OCI-LY1 (cell line): ENCODE data around the gene GLB1L3.

Source experiments
- H2AFZ ChIP-seq: fragments of 200-600 bp; sonication (generic), shearing (Covaris generic); 2 replicates; pipeline ENCODE4 v1.6.0; 2014; ENCODE audit warnings: antibody characterized with exemption, mild to moderate bottlenecking, low read length
- H3F3A ChIP-seq: fragments of 200-600 bp; sonication (generic), shearing (Covaris generic); 2 replicates; pipeline ENCODE4 v1.6.0; 2014; ENCODE audit warnings: mild to moderate bottlenecking, antibody characterized with exemption, low read length, moderate library complexity; ENCODE audit not compliant: insufficient read depth
- H3K27ac ChIP-seq: fragments of 200-600 bp; sonication (generic); 2 replicates; pipeline ENCODE4 v1.5.1; 2014; ENCODE audit warnings: low read length, mixed run types, mild to moderate bottlenecking, low read depth; ENCODE audit not compliant: poor library complexity, severe bottlenecking
- H3K27me3 ChIP-seq: fragments of 200-600 bp; sonication (generic); 2 replicates; pipeline ENCODE4 v1.6.0; 2014; ENCODE audit warnings: antibody characterized with exemption, mild to moderate bottlenecking, low read length, moderate library complexity; ENCODE audit not compliant: insufficient read depth
- H3K36me3 ChIP-seq: fragments of 200-600 bp; sonication (generic); 2 replicates; pipeline ENCODE4 v1.6.1; 2014; ENCODE audit warnings: mild to moderate bottlenecking, antibody characterized with exemption, low read length, moderate library complexity, mixed read lengths; ENCODE audit not compliant: insufficient read depth
- H3K4me1 ChIP-seq: fragments of 200-600 bp; sonication (generic); 2 replicates; pipeline ENCODE4 v1.5.1; 2014; ENCODE audit warnings: mild to moderate bottlenecking, low read length, moderate library complexity; ENCODE audit not compliant: insufficient read depth, severe bottlenecking
- H3K4me2 ChIP-seq: fragments of 200-600 bp; sonication (generic), shearing (Covaris generic); 2 replicates; pipeline ENCODE4 v1.6.1; 2014; ENCODE audit warnings: low read length
- H3K4me3 ChIP-seq: fragments of 200-600 bp; sonication (generic); 2 replicates; pipeline ENCODE4 v1.5.1; 2014; ENCODE audit warnings: low read length, low read depth, mild to moderate bottlenecking, mixed read lengths; ENCODE audit not compliant: poor library complexity, severe bottlenecking
- H3K79me2 ChIP-seq: fragments of 200-600 bp; shearing (Covaris generic); 2 replicates; pipeline ENCODE4 v1.6.1; 2016; ENCODE audit warnings: mixed run types, low read length, mixed read lengths; ENCODE audit not compliant: insufficient read depth
- H3K9ac ChIP-seq: fragments of 200-600 bp; sonication (generic), shearing (Covaris generic); 2 replicates; pipeline ENCODE4 v1.6.1; 2014; ENCODE audit warnings: mild to moderate bottlenecking, low read length, mixed read lengths
- H3K9me2 ChIP-seq: fragments of 200-600 bp; sonication (generic), shearing (Covaris generic); 2 replicates; pipeline ENCODE4 v1.6.1; 2014; ENCODE audit warnings: low read depth, mild to moderate bottlenecking, low read length, mixed read lengths
- H3K9me3 ChIP-seq: fragments of 200-600 bp; shearing (Covaris generic); 2 replicates; pipeline ENCODE4 v1.6.1; 2014; ENCODE audit warnings: low read length, mixed read lengths
- H4K20me1 ChIP-seq: fragments of 200-600 bp; sonication (generic), shearing (Covaris generic); 2 replicates; pipeline ENCODE4 v1.6.0; 2016; ENCODE audit warnings: mild to moderate bottlenecking, low read length; ENCODE audit not compliant: insufficient read depth
- EZH2 ChIP-seq: fragments of 200-600 bp; sonication (generic), shearing (Covaris generic); IDR thresholded peaks from 2 replicates; pipeline ENCODE4 v1.8.0; 2017; ENCODE audit warnings: borderline replicate concordance, mixed run types, mild to moderate bottlenecking, antibody characterized with exemption, low read length, moderate library complexity, mixed read lengths
- TF ChIP-seq, protein P1 (sequence below): fragments of 200-600 bp; sonication (generic), shearing (Covaris generic); IDR thresholded peaks from 2 replicates; pipeline ENCODE4 v1.5.1; 2017; ENCODE audit warnings: mild to moderate bottlenecking, antibody characterized with exemption, low read length, moderate library complexity, mixed read lengths

Gene GLB1L3

DNA sequence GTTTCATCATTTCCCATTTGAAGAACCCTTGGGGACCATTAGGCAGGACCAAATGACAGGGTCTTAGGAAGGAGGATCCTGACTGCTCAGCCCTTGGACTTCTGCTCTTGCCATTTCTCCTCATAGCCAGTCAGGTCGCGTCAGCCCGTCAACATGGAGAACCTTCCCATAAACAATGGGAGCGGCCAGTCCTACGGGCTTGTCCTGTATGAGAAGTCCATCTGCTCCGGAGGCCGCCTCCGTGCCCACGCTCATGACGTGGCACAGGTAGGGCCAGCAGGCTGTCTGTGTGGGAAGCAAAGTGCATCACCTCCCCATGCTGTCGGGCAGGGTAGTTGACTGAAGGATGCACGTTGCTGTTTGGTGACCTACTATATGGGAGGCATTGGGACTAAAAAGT, 36.0 kb downstream of the GLB1L3 start:
- H3K27me3 ChIP-seq, result no peaks in the 10 kb centered on the region
- no peak overlapping the region for H3K4me3 ChIP-seq
- TF ChIP-seq, protein P1, sequence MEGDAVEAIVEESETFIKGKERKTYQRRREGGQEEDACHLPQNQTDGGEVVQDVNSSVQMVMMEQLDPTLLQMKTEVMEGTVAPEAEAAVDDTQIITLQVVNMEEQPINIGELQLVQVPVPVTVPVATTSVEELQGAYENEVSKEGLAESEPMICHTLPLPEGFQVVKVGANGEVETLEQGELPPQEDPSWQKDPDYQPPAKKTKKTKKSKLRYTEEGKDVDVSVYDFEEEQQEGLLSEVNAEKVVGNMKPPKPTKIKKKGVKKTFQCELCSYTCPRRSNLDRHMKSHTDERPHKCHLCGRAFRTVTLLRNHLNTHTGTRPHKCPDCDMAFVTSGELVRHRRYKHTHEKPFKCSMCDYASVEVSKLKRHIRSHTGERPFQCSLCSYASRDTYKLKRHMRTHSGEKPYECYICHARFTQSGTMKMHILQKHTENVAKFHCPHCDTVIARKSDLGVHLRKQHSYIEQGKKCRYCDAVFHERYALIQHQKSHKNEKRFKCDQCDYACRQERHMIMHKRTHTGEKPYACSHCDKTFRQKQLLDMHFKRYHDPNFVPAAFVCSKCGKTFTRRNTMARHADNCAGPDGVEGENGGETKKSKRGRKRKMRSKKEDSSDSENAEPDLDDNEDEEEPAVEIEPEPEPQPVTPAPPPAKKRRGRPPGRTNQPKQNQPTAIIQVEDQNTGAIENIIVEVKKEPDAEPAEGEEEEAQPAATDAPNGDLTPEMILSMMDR, result no peak
- no peak for TF ChIP-seq EZH2
- H4K20me1 ChIP-seq, result no peaks in the 10 kb centered on the region
- H2AFZ ChIP-seq, result no peak overlapping the region
- no peaks in the 10 kb centered on the region for H3F3A ChIP-seq
- no peak overlapping the region for H3K4me2 ChIP-seq
- no peaks in the 10 kb centered on the region for H3K79me2 ChIP-seq
- H3K4me1 ChIP-seq, result no peaks in the 10 kb centered on the region
- no peaks in the 10 kb centered on the region for H3K9me2 ChIP-seq
- no peaks in the 10 kb centered on the region for H3K36me3 ChIP-seq
- H3K9me3 ChIP-seq, result no peaks in the 10 kb centered on the region
- no peak overlapping the region for H3K27ac ChIP-seq
- H3K9ac ChIP-seq, result no peak overlapping the region

DNA sequence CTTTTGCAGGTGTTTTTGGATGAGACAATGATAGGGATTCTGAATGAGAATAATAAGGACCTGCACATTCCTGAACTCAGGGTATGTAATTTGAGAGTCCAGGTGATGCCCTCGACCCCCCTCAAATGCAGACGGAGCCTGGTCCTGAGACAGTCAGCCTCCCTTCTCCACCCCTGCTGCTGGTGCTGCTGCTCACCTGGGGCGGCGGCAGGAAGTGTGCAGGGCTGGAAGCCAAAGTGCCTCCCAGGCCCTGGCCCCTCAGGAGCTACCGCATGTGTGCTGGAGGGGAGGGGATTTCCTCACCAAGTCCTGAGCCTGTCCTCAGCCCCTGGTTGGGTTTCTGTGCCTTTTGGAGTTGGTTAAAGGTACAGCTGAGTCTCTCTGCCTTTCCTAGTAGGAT, 36.6 kb downstream of the GLB1L3 start:
- H3K9me2 ChIP-seq, result no peaks in the 10 kb centered on the region
- H3K4me2 ChIP-seq, result no peak overlapping the region
- H3K9me3 ChIP-seq, result no peaks in the 10 kb centered on the region
- TF ChIP-seq, protein P1, result no peak
- TF ChIP-seq EZH2, result no peak
- H3K36me3 ChIP-seq, result no peaks in the 10 kb centered on the region
- H3K27ac ChIP-seq, result no peak overlapping the region
- no peaks in the 10 kb centered on the region for H4K20me1 ChIP-seq
- no peaks in the 10 kb centered on the region for H3K27me3 ChIP-seq
- no peak overlapping the region for H2AFZ ChIP-seq
- H3K4me3 ChIP-seq, result no peak overlapping the region
- H3F3A ChIP-seq, result no peaks in the 10 kb centered on the region
- no peaks in the 10 kb centered on the region for H3K4me1 ChIP-seq
- no peak overlapping the region for H3K9ac ChIP-seq
- H3K79me2 ChIP-seq, result no peaks in the 10 kb centered on the region

DNA sequence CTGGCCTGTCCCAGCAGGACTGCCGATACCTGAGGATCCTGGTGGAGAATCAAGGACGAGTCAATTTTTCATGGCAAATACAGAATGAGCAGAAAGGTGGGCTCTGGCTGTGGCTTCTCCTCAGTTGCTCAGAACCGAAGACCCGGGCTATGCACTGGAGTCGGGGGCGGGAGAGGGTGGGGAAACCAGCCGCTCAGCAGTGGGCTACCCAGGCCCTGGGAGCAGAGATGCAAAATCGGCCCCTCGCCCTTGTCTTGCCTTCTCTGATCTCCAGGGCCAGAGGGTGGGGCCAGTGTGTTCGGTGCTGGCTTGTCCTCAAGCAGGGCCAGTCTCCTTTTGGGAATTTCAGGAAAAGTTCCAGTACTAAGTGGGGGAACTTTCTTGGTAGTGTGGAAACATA, 37.2 kb downstream of the GLB1L3 start:
- no peak for TF ChIP-seq EZH2
- TF ChIP-seq, protein P1, result no peak
- Histone ChIP-seq H3K4me3 (no peak overlapping the region), H3F3A (no peaks in the 10 kb centered on the region), H2AFZ (no peak overlapping the region), H3K27me3 (no peaks in the 10 kb centered on the region), H3K4me2 (no peak overlapping the region), H3K9ac (no peak overlapping the region), H3K27ac (no peak overlapping the region), H3K9me2 (no peaks in the 10 kb centered on the region), H4K20me1 (no peaks in the 10 kb centered on the region), H3K36me3 (no peaks in the 10 kb centered on the region), H3K9me3 (no peaks in the 10 kb centered on the region), H3K4me1 (no peaks in the 10 kb centered on the region), H3K79me2 (no peaks in the 10 kb centered on the region)
